Erythroblast (primary cell): ENCODE results near the gene LYPD3.
"Not testable (repeated sequence)": the region's sequence is repeated elsewhere in the genome, so short reads cannot be mapped to it uniquely, and the experiment has no call there.

Experiments used
- GATA1 ChIP-seq: IDR thresholded peaks from 2 replicates; pipeline ENCODE4 v1.6.1; 2011; ENCODE audit warnings: low read depth, mild to moderate bottlenecking, control low read depth, low read length, moderate library complexity
- POLR2A ChIP-seq: IDR thresholded peaks from 2 replicates; pipeline ENCODE4 v1.6.1; 2011; ENCODE audit warnings: mild to moderate bottlenecking, low read length

GRCh38 chr19:43444091-43444490, 21.3 kb downstream of the LYPD3 start:
- not testable (repeated sequence) for TF ChIP-seq POLR2A, GATA1
